HG02852 (cell line): ENCODE data around the gene OXNAD1.

Experiments used
- ATAC-seq: cut with Tn5 transposase; IDR thresholded peaks from one replicate; pipeline ENCODE4 v1.9.1; 2021; ENCODE audit warnings: mild to moderate bottlenecking, moderate library complexity; ENCODE audit not compliant: unreplicated experiment

The OXNAD1 gene

GRCh38 chr3:16325850-16326249, 60.8 kb downstream of the OXNAD1 start:
- no peak for ATAC-seq

- no peak for ATAC-seq
Measured at GRCh38 chr3:16326724-16327349, 61.8 kb downstream of the OXNAD1 start.

GRCh38 chr3:16328124-16328523, 63.1 kb downstream of the OXNAD1 start:
- ATAC-seq, result no peak

GRCh38 chr3:16329036-16329825, 64.2 kb downstream of the OXNAD1 start:
- ATAC-seq, result no peak

- ATAC-seq, result no peak
Measured at GRCh38 chr3:16329826-16330129, 64.8 kb downstream of the OXNAD1 start.

- ATAC-seq, result no peak
Measured at GRCh38 chr3:16330351-16330750, 65.3 kb downstream of the OXNAD1 start.

- no peak for ATAC-seq
Measured at GRCh38 chr3:16331319-16331883, 66.4 kb downstream of the OXNAD1 start.

GRCh38 chr3:16332904-16333426, 68.0 kb downstream of the OXNAD1 start:
- ATAC-seq, result no peak

- ATAC-seq, result no peak
Measured at GRCh38 chr3:16334909-16335308, 69.9 kb downstream of the OXNAD1 start.

- ATAC-seq, result no peak
Measured at GRCh38 chr3:16335333-16335732, 70.3 kb downstream of the OXNAD1 start.

GRCh38 chr3:16335772-16336645, 71.0 kb downstream of the OXNAD1 start:
- no peak for ATAC-seq

- ATAC-seq, result no peak
Measured at GRCh38 chr3:16336825-16337224, 71.8 kb downstream of the OXNAD1 start.

GRCh38 chr3:16337856-16338540, 73.0 kb downstream of the OXNAD1 start:
- ATAC-seq, result peak; percentile 74

- ATAC-seq, result peak; percentile 35
Measured at GRCh38 chr3:16338999-16339398, 74.0 kb downstream of the OXNAD1 start.

GRCh38 chr3:16343101-16343500, 78.1 kb downstream of the OXNAD1 start:
- ATAC-seq, result no peak

GRCh38 chr3:16346413-16347081, 81.5 kb downstream of the OXNAD1 start:
- no peak for ATAC-seq

- ATAC-seq, result no peak
Measured at GRCh38 chr3:16347548-16347947, 82.5 kb downstream of the OXNAD1 start.

- no peak for ATAC-seq
Measured at GRCh38 chr3:16349986-16350596, 85.1 kb downstream of the OXNAD1 start.

- no peak for ATAC-seq
Measured at GRCh38 chr3:16350597-16351318, 85.7 kb downstream of the OXNAD1 start.
